ENCODE measurements around the gene ABCA1.

Gene ABCA1

GRCh38 chr9:104805441-104805840 lies 122.5 kb downstream of the ABCA1 start:
- FAIRE-seq: no peak

GRCh38 chr9:104802906-104803305 lies 125.0 kb downstream of the ABCA1 start:
- no peak for DNase-seq (ENCODE audit: insufficient read length, low spot score)
- no peak for FAIRE-seq

More at GRCh38 chr9:104805441-104805840, 122.5 kb downstream of the ABCA1 start:
- DNase-seq (ENCODE audit: insufficient read length, low spot score): no peak

GRCh38 chr9:104802110-104802509 lies 125.8 kb downstream of the ABCA1 start:
- DNase-seq (ENCODE audit: insufficient read length, low spot score) (no peak), FAIRE-seq (no peak)

- DNase-seq (ENCODE audit: insufficient read length, low spot score) (no peak), FAIRE-seq (no peak)
Observed at GRCh38 chr9:104800068-104800785, 127.7 kb downstream of the ABCA1 start.

GRCh38 chr9:104798209-104798995 lies 129.6 kb downstream of the ABCA1 start:
- DNase-seq (ENCODE audit: insufficient read length, low spot score) (no peak), FAIRE-seq (no peak)

GRCh38 chr9:104795857-104796256 lies 132.1 kb downstream of the ABCA1 start:
- no peak for FAIRE-seq

GRCh38 chr9:104795082-104795481 lies 132.9 kb downstream of the ABCA1 start:
- no peak for DNase-seq (ENCODE audit: insufficient read length, low spot score)
- no peak for FAIRE-seq

More at GRCh38 chr9:104795857-104796256, 132.1 kb downstream of the ABCA1 start:
- no peak for DNase-seq (ENCODE audit: insufficient read length, low spot score)

GRCh38 chr9:104794070-104794469 lies 133.9 kb downstream of the ABCA1 start:
- FAIRE-seq (no peak), DNase-seq (ENCODE audit: insufficient read length, low spot score) (no peak)

GRCh38 chr9:104788251-104788650 lies 139.7 kb downstream of the ABCA1 start:
- DNase-seq (ENCODE audit: insufficient read length, low spot score) (no peak), FAIRE-seq (no peak)

GRCh38 chr9:104787306-104788015 lies 140.5 kb downstream of the ABCA1 start:
- no peak for FAIRE-seq

GRCh38 chr9:104786293-104786692 lies 141.7 kb downstream of the ABCA1 start:
- DNase-seq (ENCODE audit: insufficient read length, low spot score) (no peak), FAIRE-seq (no peak)

More at GRCh38 chr9:104787306-104788015, 140.5 kb downstream of the ABCA1 start:
- DNase-seq (ENCODE audit: insufficient read length, low spot score): no peak

GRCh38 chr9:104784098-104784497 lies 143.9 kb downstream of the ABCA1 start:
- no peak for DNase-seq (ENCODE audit: insufficient read length, low spot score)
- FAIRE-seq: no peak

- DNase-seq (ENCODE audit: insufficient read length, low spot score): no peak
- no peak for FAIRE-seq
Observed at GRCh38 chr9:104783588-104783987, 144.4 kb downstream of the ABCA1 start.

- FAIRE-seq: no peak
Observed at GRCh38 chr9:104780796-104781395, 147.1 kb downstream of the ABCA1 start.

GRCh38 chr9:104779946-104780535 lies 147.9 kb downstream of the ABCA1 start:
- FAIRE-seq (no peak), DNase-seq (ENCODE audit: insufficient read length, low spot score) (no peak)

More at GRCh38 chr9:104780796-104781395, 147.1 kb downstream of the ABCA1 start:
- DNase-seq (ENCODE audit: insufficient read length, low spot score): no peak

GRCh38 chr9:104779334-104779733 lies 148.6 kb downstream of the ABCA1 start:
- DNase-seq (ENCODE audit: insufficient read length, low spot score): no peak

GRCh38 chr9:104778802-104779201 lies 149.2 kb downstream of the ABCA1 start:
- FAIRE-seq (no peak), DNase-seq (ENCODE audit: insufficient read length, low spot score) (no peak)

More at GRCh38 chr9:104779334-104779733, 148.6 kb downstream of the ABCA1 start:
- FAIRE-seq: no peak

- FAIRE-seq (no peak), DNase-seq (ENCODE audit: insufficient read length, low spot score) (no peak)
Observed at GRCh38 chr9:104776797-104777196, 151.2 kb downstream of the ABCA1 start.

GRCh38 chr9:104775976-104776375 lies 152.0 kb downstream of the ABCA1 start:
- no peak for FAIRE-seq
- DNase-seq (ENCODE audit: insufficient read length, low spot score): no peak

GRCh38 chr9:104775574-104775936 lies 152.4 kb downstream of the ABCA1 start:
- DNase-seq (ENCODE audit: insufficient read length, low spot score) (no peak), FAIRE-seq (no peak)
